ENCODE data around the gene TEX19. TPM values are rescaled to one million over a fixed set of nuclear protein-coding genes. Genes with fewer than 3 reads are reported as not detected.

TEX19 gene
- total and polyA plus RNA-seq, 10 of the 15 experiments (the other 5 are each of a cell fraction or from before 2014, with no cell fraction given), result 0.03 to 0.32 (median 0.13) TPM; not detected in 3

- DNase-seq (ENCODE audit: low read depth, low spot score), result no peak
- H3K27ac ChIP-seq (ENCODE audit: control insufficient read depth, insufficient read depth), result no peak overlapping the region
- no peak overlapping the region for H3K4me3 ChIP-seq
- H3K9me3 ChIP-seq (replicated peaks; ENCODE audit: control insufficient read depth, insufficient read depth, low read length), result no peaks in the 10 kb centered on the region
- no peak for FAIRE-seq
- BruUV-seq (replicated peaks), result no TSS peak
- SMC1A ChIA-PET (ENCODE audit: uncharacterized antibody, unreplicated experiment), result no interaction called here
- CTCF ChIA-PET, result interaction anchor here (2.5 kb wide), 1 partner anchor 11 kb away, joined by 8 read pairs; no protein-coding TSS in a partner anchor
- H3K27me3 ChIP-seq (replicated peaks in 1 of 2; ENCODE audit: control insufficient read depth in 2 of 2, insufficient read depth in 2 of 2, low read length in 1 of 2), result peaks cover 0 to 4% of the 10 kb centered on the region in 2 experiments; a peak in 2 of 4 replicates
- H3K79me2 ChIP-seq (ENCODE audit: control insufficient read depth, insufficient read depth, low read length), result no peaks in the 10 kb centered on the region
- no peaks in the 10 kb centered on the region for H4K20me1 ChIP-seq (ENCODE audit: control insufficient read depth, insufficient read depth)
- H3K36me3 ChIP-seq (ENCODE audit: control insufficient read depth in 2 of 2, insufficient read depth in 2 of 2, low read length in 1 of 2), result no peaks in the 10 kb centered on the region
- H3K4me1 ChIP-seq (ENCODE audit: control insufficient read depth, insufficient read depth, low read length), result peaks cover 12% of the 10 kb centered on the region
- POLR2A ChIA-PET, result no interaction called here
- H3K9ac ChIP-seq (ENCODE audit: control insufficient read depth, insufficient read depth, low read length), result no peak overlapping the region
- intact Hi-C loops (cut with micrococcal nuclease; ENCODE audit: unreplicated experiment), result loop anchor here (5.0 kb wide), 1 partner anchor 33 kb away; no protein-coding TSS in a partner anchor
- in situ Hi-C loops (cut with MboI), result no loop called here
- WGBS (ENCODE audit: insufficient coverage, insufficient replicate concordance, low lambda C conversion rate, missing lambda C conversion rate), result 66% methylated on average over 6 of the region's 7 CpGs
- no peak overlapping the region for H2AFZ ChIP-seq (ENCODE audit: control insufficient read depth, low read depth, low read length)
- RAD21 ChIA-PET (ENCODE audit: unreplicated experiment), result interaction anchor here (1.4 to 1.5 kb wide), 3 partner anchors 68 to 128 kb away, joined by 3 read pairs; no protein-coding TSS in a partner anchor
- no peak overlapping the region for H3K4me2 ChIP-seq (ENCODE audit: control insufficient read depth, insufficient read depth)
- ATAC-seq, result no peak
- TF ChIP-seq NFXL1 (IDR thresholded peaks at IDR 0.05; ENCODE audit: borderline replicate concordance) (no peak), ZBED1 (IDR thresholded peaks at IDR 0.05; ENCODE audit: borderline replicate concordance) (no peak), NBN (IDR thresholded peaks at IDR 0.05) (no peak), POLR2AphosphoS2 (IDR thresholded peaks at IDR 0.05; ENCODE audit: low read depth, low read length) (no peak), NR2C2 (IDR thresholded peaks at IDR 0.05; ENCODE audit: borderline replicate concordance, control insufficient read depth, insufficient read length, low read depth) (no peak), HDAC6 (IDR thresholded peaks at IDR 0.05; ENCODE audit: unreplicated experiment) (no peak), BMI1 (IDR thresholded peaks at IDR 0.05; ENCODE audit: borderline replicate concordance) (no peak), PAX5 (IDR thresholded peaks at IDR 0.05; ENCODE audit: borderline replicate concordance, low read depth, low read length) (no peak), IRF4 (IDR thresholded peaks at IDR 0.05; ENCODE audit: low read depth, low read length) (no peak), TARDBP (IDR thresholded peaks at IDR 0.05; ENCODE audit: borderline replicate concordance) (no peak), ATF2 (IDR thresholded peaks at IDR 0.05; ENCODE audit: low read length) (no peak), E4F1 (IDR thresholded peaks at IDR 0.05; ENCODE audit: borderline replicate concordance, partially characterized antibody) (no peak), JUNB (IDR thresholded peaks at IDR 0.05) (no peak), SRF (IDR thresholded peaks at IDR 0.05; ENCODE audit: low read depth in 2 of 2, low read length in 2 of 2) (no peak)
Measured at GRCh38 chr17:82369211-82369610, 10.2 kb downstream of the TEX19 start.
